ENCODE data around the gene GPR82. TPM values are rescaled to one million over a fixed set of nuclear protein-coding genes. Genes with fewer than 3 reads are reported as not detected.
A peak's percentile ranks its signal among the peaks of the same experiment; 100 is the strongest.

The GPR82 gene
- total and polyA plus RNA-seq, 2 of the 8 experiments (the other 6 are each of a cell fraction or from before 2014, with no cell fraction given), result not detected

DNA sequence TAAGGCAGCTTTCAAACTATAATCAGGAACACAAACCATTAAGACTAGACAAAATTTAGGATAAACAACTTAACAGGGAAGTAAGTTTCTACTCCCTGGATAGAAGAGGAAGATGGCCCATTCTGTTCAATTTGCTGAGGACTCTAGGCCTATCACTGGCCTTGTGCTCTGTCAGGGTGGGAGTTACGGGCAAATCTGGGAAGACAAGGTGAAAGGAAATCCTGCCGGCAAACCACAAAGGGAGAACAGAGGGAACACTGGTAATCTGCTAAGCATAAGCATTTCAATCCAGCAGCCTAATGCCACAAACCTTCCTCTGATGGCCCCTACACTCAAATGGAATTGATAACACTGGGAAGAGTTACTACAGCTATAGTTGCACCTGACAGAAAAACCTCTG lies 8.3 kb downstream of the GPR82 start:
- CTCF ChIA-PET (ENCODE audit: partially characterized antibody), result interaction anchor here (1.0 kb wide), 1 partner anchor 11 kb away, joined by 3 read pairs; no protein-coding TSS in a partner anchor
- peak; percentile 96 for FAIRE-seq
- TF ChIP-seq CREB1 (IDR thresholded peaks at IDR 0.05), result no peak
- TF ChIP-seq RXRA (IDR thresholded peaks at IDR 0.05; ENCODE audit: insufficient read depth, low read depth, low read length), result no peak
- no peak for TF ChIP-seq BACH1 (IDR thresholded peaks at IDR 0.05; ENCODE audit: low read length)
- TF ChIP-seq POU5F1 (IDR thresholded peaks at IDR 0.05; ENCODE audit: low read depth, low read length), result no peak
- no peak for TF ChIP-seq RFX5 (IDR thresholded peaks at IDR 0.05; ENCODE audit: borderline replicate concordance, low read depth, low read length)
- no peak for TF ChIP-seq HDAC2 (IDR thresholded peaks at IDR 0.05; ENCODE audit: borderline replicate concordance in 1 of 2, low read depth in 2 of 2, low read length in 2 of 2)
- TF ChIP-seq CTBP2 (IDR thresholded peaks at IDR 0.05; ENCODE audit: borderline replicate concordance, insufficient read depth, insufficient read length, low read length), result no peak
- no peak for TF ChIP-seq GABPA (IDR thresholded peaks at IDR 0.05; ENCODE audit: borderline replicate concordance, insufficient read depth, low read length)
- TF ChIP-seq EGR1 (IDR thresholded peaks at IDR 0.05; ENCODE audit: borderline replicate concordance, low read depth, low read length), result no peak
- TF ChIP-seq YY1 (IDR thresholded peaks at IDR 0.05; ENCODE audit: low read depth, low read length), result no peak

More for the DNA sequence above, 8.3 kb downstream of the GPR82 start:
- no peak for DNase-seq (ENCODE audit: low read depth in 1 of 2, low spot score in 2 of 2)
- Histone ChIP-seq H3K56ac (replicated peaks; ENCODE audit: insufficient read length, low read depth, low read length) (no peak overlapping the region), H3K18ac (ENCODE audit: extremely low read depth, low read length) (no peak overlapping the region), H3K14ac (ENCODE audit: insufficient read length) (no peak overlapping the region), H2BK5ac (ENCODE audit: low read depth, low read length) (no peak overlapping the region), H4K5ac (ENCODE audit: insufficient read length, low read depth, low read length) (no peak overlapping the region), H4K91ac (replicated peaks; ENCODE audit: insufficient read length, low read length) (no peak overlapping the region), H3K79me1 (ENCODE audit: low read depth, low read length) (no peaks in the 10 kb centered on the region), H3K27me3 (replicated peaks in 1 of 4; ENCODE audit: control insufficient read depth in 3 of 4, extremely low read depth in 1 of 4, insufficient read depth in 3 of 4, low read length in 3 of 4) (no peaks in the 10 kb centered on the region), H2AK5ac (ENCODE audit: low read depth, low read length) (no peak overlapping the region), H4K20me1 (replicated peaks in 1 of 2; ENCODE audit: control insufficient read depth in 1 of 2, insufficient read depth in 2 of 2, low read length in 2 of 2) (no peaks in the 10 kb centered on the region), H2AFZ (ENCODE audit: low read length) (no peak overlapping the region), H3K4me2 (ENCODE audit: insufficient read depth in 1 of 2, low read depth in 2 of 2, low read length in 2 of 2) (no peak overlapping the region), H2BK12ac (ENCODE audit: low read depth, low read length) (no peak overlapping the region), H3K36me3 (ENCODE audit: control insufficient read depth in 2 of 4, insufficient read depth in 4 of 4, low read length in 3 of 4) (no peaks in the 10 kb centered on the region), H2BK15ac (ENCODE audit: low read length) (no peak overlapping the region), H3K23ac (ENCODE audit: insufficient read length) (no peak overlapping the region), H3K9ac (replicated peaks in 1 of 4; ENCODE audit: extremely low read depth in 1 of 4, low read depth in 3 of 4, low read length in 3 of 4) (no peak overlapping the region), H3K4me3 (ENCODE audit: extremely low read depth in 1 of 4, insufficient read depth in 2 of 4, low read depth in 3 of 4, low read length in 4 of 4) (no peak overlapping the region), H3K4me1 (replicated peaks in 1 of 4; ENCODE audit: control insufficient read depth in 3 of 4, insufficient read depth in 4 of 4, low read length in 3 of 4) (no peaks in the 10 kb centered on the region; a peak in 2 of 7 replicates), H3K9me3 (ENCODE audit: insufficient read depth in 2 of 2, low read depth in 1 of 2, low read length in 1 of 2) (no peaks in the 10 kb centered on the region), H3K4ac (replicated peaks; ENCODE audit: insufficient read length, low read depth, low read length) (no peak overlapping the region), H3K27ac (ENCODE audit: low read depth, low read length) (no peak overlapping the region), H2BK120ac (replicated peaks; ENCODE audit: low read depth, low read length) (no peak overlapping the region), H2BK20ac (ENCODE audit: low read length) (no peak overlapping the region), H3K23me2 (ENCODE audit: low read depth, low read length) (no peaks in the 10 kb centered on the region), H3K79me2 (ENCODE audit: control insufficient read depth in 1 of 2, insufficient read depth in 2 of 2, low read length in 2 of 2) (no peaks in the 10 kb centered on the region), H4K8ac (ENCODE audit: extremely low read depth, insufficient read depth, low read length) (no peak overlapping the region)
- POLR2A ChIA-PET (ENCODE audit: partially characterized antibody), result interaction anchor here (0.7 kb wide), 1 partner anchor 1917 kb away, joined by 3 read pairs; no protein-coding TSS in a partner anchor
- 75% methylated on average over 2 of the region's 2 CpGs; no CpG with 5 or more reads in 1 of the 2 experiments for WGBS, 2 experiments (ENCODE audit: extremely low coverage in 1 of 2, insufficient coverage in 1 of 2, insufficient read length in 1 of 2, insufficient replicate concordance in 2 of 2, low coverage in 1 of 2, low lambda C conversion rate in 2 of 2, missing lambda C conversion rate in 1 of 2)

Data from H1 (cell line).